ENCODE measurements around the gene CHST9. TPM values are rescaled to one million over a fixed set of nuclear protein-coding genes. Genes with fewer than 3 reads are reported as not detected.

The CHST9 gene
- total RNA-seq, 1 experiment from 2014 or later: 19.2 TPM

- TF ChIP-seq HMGXB4 (CRISPR knock-in tag; IDR thresholded peaks at IDR 0.05) (no peak), TEAD1 (CRISPR knock-in tag; IDR thresholded peaks at IDR 0.05) (no peak), GABPB1 (CRISPR knock-in tag; IDR thresholded peaks at IDR 0.05) (no peak), ZNF396 (CRISPR knock-in tag; IDR thresholded peaks at IDR 0.05; ENCODE audit: borderline replicate concordance) (no peak), MLX (CRISPR knock-in tag; IDR thresholded peaks at IDR 0.05) (no peak), EMX1 (CRISPR knock-in tag; IDR thresholded peaks at IDR 0.05) (no peak), KAT7 (CRISPR knock-in tag; IDR thresholded peaks at IDR 0.05; ENCODE audit: borderline replicate concordance) (no peak), FOXK1 (CRISPR knock-in tag; IDR thresholded peaks at IDR 0.05) (no peak)
- TF ChIP-seq, protein P1, sequence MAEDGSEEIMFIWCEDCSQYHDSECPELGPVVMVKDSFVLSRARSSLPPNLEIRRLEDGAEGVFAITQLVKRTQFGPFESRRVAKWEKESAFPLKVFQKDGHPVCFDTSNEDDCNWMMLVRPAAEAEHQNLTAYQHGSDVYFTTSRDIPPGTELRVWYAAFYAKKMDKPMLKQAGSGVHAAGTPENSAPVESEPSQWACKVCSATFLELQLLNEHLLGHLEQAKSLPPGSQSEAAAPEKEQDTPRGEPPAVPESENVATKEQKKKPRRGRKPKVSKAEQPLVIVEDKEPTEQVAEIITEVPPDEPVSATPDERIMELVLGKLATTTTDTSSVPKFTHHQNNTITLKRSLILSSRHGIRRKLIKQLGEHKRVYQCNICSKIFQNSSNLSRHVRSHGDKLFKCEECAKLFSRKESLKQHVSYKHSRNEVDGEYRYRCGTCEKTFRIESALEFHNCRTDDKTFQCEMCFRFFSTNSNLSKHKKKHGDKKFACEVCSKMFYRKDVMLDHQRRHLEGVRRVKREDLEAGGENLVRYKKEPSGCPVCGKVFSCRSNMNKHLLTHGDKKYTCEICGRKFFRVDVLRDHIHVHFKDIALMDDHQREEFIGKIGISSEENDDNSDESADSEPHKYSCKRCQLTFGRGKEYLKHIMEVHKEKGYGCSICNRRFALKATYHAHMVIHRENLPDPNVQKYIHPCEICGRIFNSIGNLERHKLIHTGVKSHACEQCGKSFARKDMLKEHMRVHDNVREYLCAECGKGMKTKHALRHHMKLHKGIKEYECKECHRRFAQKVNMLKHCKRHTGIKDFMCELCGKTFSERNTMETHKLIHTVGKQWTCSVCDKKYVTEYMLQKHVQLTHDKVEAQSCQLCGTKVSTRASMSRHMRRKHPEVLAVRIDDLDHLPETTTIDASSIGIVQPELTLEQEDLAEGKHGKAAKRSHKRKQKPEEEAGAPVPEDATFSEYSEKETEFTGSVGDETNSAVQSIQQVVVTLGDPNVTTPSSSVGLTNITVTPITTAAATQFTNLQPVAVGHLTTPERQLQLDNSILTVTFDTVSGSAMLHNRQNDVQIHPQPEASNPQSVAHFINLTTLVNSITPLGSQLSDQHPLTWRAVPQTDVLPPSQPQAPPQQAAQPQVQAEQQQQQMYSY (CRISPR knock-in tag; IDR thresholded peaks at IDR 0.05): no peak
Measured at GRCh38 chr18:27042177-27042576, 142.9 kb downstream of the CHST9 start (continued).

DNA sequence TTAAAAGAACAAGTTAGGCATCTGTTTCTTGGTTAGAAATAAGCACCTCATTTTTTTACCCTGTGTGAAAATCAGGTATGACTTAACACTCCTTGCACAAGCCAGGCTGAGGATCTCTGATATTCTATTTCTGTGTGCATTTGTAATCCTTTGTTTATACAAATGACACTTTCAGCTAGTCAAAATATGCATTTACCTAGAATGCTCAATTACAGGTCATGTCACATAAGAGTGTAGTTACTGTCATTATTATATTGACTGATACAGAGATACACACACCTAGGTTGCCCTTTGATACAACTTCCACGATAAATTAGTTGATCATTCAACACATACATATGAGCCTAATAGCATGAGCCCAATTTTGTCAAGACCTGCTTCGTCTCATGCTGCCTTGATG lies 144.3 kb downstream of the CHST9 start:
- Mint-ChIP-seq H3K36me3 (no peaks in the 10 kb centered on the region), H3K27me3 (ENCODE audit: low read depth) (no peaks in the 10 kb centered on the region), H3K4me3 (no peak overlapping the region), H3K9me3 (no peaks in the 10 kb centered on the region), H3K4me1 (no peaks in the 10 kb centered on the region), H3K27ac (no peak overlapping the region)
- POLR2A ChIA-PET: no interaction called here
- CTCF ChIA-PET: no interaction called here
- DNase-seq (ENCODE audit: low spot score) (no peak), ATAC-seq (no peak)
- TF ChIP-seq MXD4 (CRISPR knock-in tag; IDR thresholded peaks at IDR 0.05; ENCODE audit: borderline replicate concordance) (no peak), ZBTB43 (CRISPR knock-in tag; IDR thresholded peaks at IDR 0.05) (no peak)

DNA sequence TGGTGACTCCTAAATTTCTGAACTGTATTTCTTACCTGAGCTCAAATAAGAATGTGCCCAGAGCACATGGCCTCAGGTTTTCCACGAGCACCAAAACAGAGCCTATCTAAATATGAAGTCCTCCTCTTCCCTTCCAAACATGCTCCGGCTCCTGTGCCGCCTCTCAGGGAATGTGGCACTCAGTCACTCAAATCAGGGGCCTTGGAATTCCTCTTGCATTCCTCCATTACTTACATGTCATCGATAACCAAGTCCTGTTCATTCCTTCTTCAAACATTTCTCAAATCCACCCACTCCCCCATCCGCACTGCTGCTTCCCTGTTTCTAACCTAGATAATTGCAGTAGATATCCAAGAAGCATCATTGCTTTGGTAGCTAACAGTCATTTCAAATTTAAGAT lies 151.4 kb downstream of the CHST9 start:
- Mint-ChIP-seq H3K9me3 (no peaks in the 10 kb centered on the region), H3K4me1 (no peaks in the 10 kb centered on the region; the same call in 1 of the 2 replicates), H3K27ac (no peak overlapping the region), H3K27me3 (ENCODE audit: low read depth) (no peaks in the 10 kb centered on the region), H3K4me3 (no peak overlapping the region), H3K36me3 (no peaks in the 10 kb centered on the region)
- ChIA-PET CTCF (interaction anchor here (1.8 kb wide), 1 partner anchor 28 kb away, joined by 5 read pairs; no protein-coding TSS in a partner anchor), POLR2A (no interaction called here)
- TF ChIP-seq TP53 (CRISPR knock-in tag; IDR thresholded peaks at IDR 0.05) (no peak), E2F5 (CRISPR knock-in tag; IDR thresholded peaks at IDR 0.05) (no peak), MLX (CRISPR knock-in tag; IDR thresholded peaks at IDR 0.05) (no peak), ZNF416 (CRISPR knock-in tag; IDR thresholded peaks at IDR 0.05) (no peak), FOXP1 (CRISPR knock-in tag; IDR thresholded peaks at IDR 0.05; ENCODE audit: borderline replicate concordance) (no peak), ZNF396 (CRISPR knock-in tag; IDR thresholded peaks at IDR 0.05; ENCODE audit: borderline replicate concordance) (no peak), MYBL2 (CRISPR knock-in tag; IDR thresholded peaks at IDR 0.05) (no peak), OVOL2 (CRISPR knock-in tag; IDR thresholded peaks at IDR 0.05; ENCODE audit: borderline replicate concordance) (no peak)
- TF ChIP-seq, protein P2, sequence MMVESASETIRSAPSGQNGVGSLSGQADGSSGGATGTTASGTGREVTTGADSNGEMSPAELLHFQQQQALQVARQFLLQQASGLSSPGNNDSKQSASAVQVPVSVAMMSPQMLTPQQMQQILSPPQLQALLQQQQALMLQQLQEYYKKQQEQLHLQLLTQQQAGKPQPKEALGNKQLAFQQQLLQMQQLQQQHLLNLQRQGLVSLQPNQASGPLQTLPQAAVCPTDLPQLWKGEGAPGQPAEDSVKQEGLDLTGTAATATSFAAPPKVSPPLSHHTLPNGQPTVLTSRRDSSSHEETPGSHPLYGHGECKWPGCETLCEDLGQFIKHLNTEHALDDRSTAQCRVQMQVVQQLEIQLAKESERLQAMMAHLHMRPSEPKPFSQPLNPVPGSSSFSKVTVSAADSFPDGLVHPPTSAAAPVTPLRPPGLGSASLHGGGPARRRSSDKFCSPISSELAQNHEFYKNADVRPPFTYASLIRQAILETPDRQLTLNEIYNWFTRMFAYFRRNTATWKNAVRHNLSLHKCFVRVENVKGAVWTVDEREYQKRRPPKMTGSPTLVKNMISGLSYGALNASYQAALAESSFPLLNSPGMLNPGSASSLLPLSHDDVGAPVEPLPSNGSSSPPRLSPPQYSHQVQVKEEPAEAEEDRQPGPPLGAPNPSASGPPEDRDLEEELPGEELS (CRISPR knock-in tag; IDR thresholded peaks at IDR 0.05): no peak
- ATAC-seq: no peak; the same call in 1 of the 2 replicates
- no peak for DNase-seq (ENCODE audit: low spot score)

Measured in WTC11 (cell line).